Parathyroid adenoma (tissue), 2 donors: ENCODE measurements around the gene ISY1.

ENCODE experiments used
- H2AFZ ChIP-seq: fragments of 300-600 bp; sonication (generic); one replicate; pipeline ENCODE4 v1.7.0; 2017; ENCODE audit warnings: antibody characterized with exemption, mild to moderate bottlenecking
- H3K27ac ChIP-seq: fragments of 300-600 bp; sonication (generic); one replicate; pipeline ENCODE4 v1.7.0; 2017
- H3K27me3 ChIP-seq: fragments of 300-600 bp; sonication (generic); one replicate; pipeline ENCODE4 v1.7.0; 2017; ENCODE audit warnings: low read length; ENCODE audit not compliant: control insufficient read depth, insufficient read depth
- H3K36me3 ChIP-seq: fragments of 300-600 bp; sonication (generic); one replicate; pipeline ENCODE4 v1.7.0; 2017; ENCODE audit warnings: low read length; ENCODE audit not compliant: control insufficient read depth, insufficient read depth
- H3K4me1 ChIP-seq: fragments of 300-600 bp; sonication (generic); one replicate; pipeline ENCODE4 v1.7.0; 2017; ENCODE audit warnings: control low read depth
- H3K4me2 ChIP-seq: fragments of 300-600 bp; sonication (generic); one replicate; pipeline ENCODE4 v1.7.0; 2017; ENCODE audit warnings: low read length
- H3K4me3 ChIP-seq: fragments of 300-600 bp; sonication (generic); one replicate; pipeline ENCODE4 v1.7.0; 2017; ENCODE audit warnings: low read depth, low read length
- H3K79me2 ChIP-seq: fragments of 300-600 bp; sonication (generic); one replicate; pipeline ENCODE4 v1.7.0; 2017; ENCODE audit warnings: control low read depth
- H3K9ac ChIP-seq: fragments of 300-600 bp; sonication (generic); one replicate; pipeline ENCODE4 v1.7.0; 2017; ENCODE audit warnings: mild to moderate bottlenecking
- H3K9me3 ChIP-seq: fragments of 300-600 bp; sonication (generic); one replicate; pipeline ENCODE4 v1.7.0; 2017; ENCODE audit warnings: low read length; ENCODE audit not compliant: control insufficient read depth
- TF ChIP-seq, protein P1 (sequence below): fragments of 300-600 bp; sonication (generic); IDR thresholded peaks from one replicate; pipeline ENCODE4 v1.7.0; 2017; ENCODE audit warnings: antibody characterized with exemption, mild to moderate bottlenecking
- donor health status: primary hyperparathyroidism.

ISY1 gene

GRCh38 chr3:129081503-129081902, 79.4 kb downstream of the ISY1 start:
- no peak overlapping the region for H3K4me3 ChIP-seq
- no peaks in the 10 kb centered on the region for H3K79me2 ChIP-seq
- H3K27me3 ChIP-seq = no peaks in the 10 kb centered on the region
- H3K9me3 ChIP-seq = no peaks in the 10 kb centered on the region
- no peak overlapping the region for H2AFZ ChIP-seq
- TF ChIP-seq, protein P1, sequence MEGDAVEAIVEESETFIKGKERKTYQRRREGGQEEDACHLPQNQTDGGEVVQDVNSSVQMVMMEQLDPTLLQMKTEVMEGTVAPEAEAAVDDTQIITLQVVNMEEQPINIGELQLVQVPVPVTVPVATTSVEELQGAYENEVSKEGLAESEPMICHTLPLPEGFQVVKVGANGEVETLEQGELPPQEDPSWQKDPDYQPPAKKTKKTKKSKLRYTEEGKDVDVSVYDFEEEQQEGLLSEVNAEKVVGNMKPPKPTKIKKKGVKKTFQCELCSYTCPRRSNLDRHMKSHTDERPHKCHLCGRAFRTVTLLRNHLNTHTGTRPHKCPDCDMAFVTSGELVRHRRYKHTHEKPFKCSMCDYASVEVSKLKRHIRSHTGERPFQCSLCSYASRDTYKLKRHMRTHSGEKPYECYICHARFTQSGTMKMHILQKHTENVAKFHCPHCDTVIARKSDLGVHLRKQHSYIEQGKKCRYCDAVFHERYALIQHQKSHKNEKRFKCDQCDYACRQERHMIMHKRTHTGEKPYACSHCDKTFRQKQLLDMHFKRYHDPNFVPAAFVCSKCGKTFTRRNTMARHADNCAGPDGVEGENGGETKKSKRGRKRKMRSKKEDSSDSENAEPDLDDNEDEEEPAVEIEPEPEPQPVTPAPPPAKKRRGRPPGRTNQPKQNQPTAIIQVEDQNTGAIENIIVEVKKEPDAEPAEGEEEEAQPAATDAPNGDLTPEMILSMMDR = no peak
- no peak overlapping the region for H3K27ac ChIP-seq
- H3K9ac ChIP-seq = no peak overlapping the region
- no peaks in the 10 kb centered on the region for H3K36me3 ChIP-seq
- no peak overlapping the region for H3K4me2 ChIP-seq
- H3K4me1 ChIP-seq = no peaks in the 10 kb centered on the region

GRCh38 chr3:129078510-129078909, 82.4 kb downstream of the ISY1 start:
- H2AFZ ChIP-seq = no peak overlapping the region
- H3K4me2 ChIP-seq = no peak overlapping the region
- no peaks in the 10 kb centered on the region for H3K27me3 ChIP-seq
- H3K79me2 ChIP-seq = no peaks in the 10 kb centered on the region
- H3K9me3 ChIP-seq = no peaks in the 10 kb centered on the region
- TF ChIP-seq, protein P1 = no peak
- no peak overlapping the region for H3K9ac ChIP-seq
- no peak overlapping the region for H3K4me3 ChIP-seq
- no peaks in the 10 kb centered on the region for H3K36me3 ChIP-seq
- no peak overlapping the region for H3K27ac ChIP-seq
- H3K4me1 ChIP-seq = no peaks in the 10 kb centered on the region
